ENCODE data around the gene FLOT2.
"Not testable (repeated sequence)": the region's sequence is repeated elsewhere in the genome, so short reads cannot be mapped to it uniquely, and the experiment has no call there.

The FLOT2 gene

DNA sequence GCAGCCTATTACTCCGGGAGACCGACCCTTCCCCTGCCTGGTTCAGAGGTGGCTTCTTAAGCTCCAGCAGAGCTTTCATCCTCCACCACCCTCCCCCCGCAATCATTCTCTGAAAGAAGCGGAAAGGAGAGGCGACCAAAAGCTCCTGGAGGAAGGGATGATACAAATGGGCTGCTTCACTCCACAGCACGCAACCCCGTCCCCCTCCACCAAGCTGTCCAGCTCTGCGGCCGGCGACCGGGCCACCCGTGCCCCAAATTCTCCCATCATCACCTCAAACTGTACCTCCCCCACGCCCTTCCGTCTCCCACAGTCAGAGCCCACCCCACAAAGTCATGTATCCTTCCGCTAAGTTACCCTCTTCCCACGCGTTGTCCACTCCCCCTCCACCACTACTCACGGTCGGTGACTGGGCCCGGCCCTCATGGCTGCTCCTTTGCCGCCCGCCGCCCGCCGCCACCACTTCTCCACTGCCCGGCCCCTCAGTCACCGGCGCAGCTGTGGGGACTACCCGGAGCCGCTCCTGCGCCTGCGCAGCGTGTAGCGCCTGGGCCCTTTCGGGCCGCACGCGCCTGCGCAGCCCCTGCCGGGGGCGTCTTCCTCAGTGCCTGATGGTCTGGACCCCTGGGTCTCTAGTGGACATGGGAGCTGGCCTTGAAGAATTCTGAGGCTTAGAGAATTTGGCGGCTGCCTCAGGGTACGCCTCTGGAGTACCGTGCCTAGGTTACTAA lies 55.1 kb downstream of the FLOT2 start, which contains the start of gene FAM222B:
Gene FAM222B (minus strand): TSS at position 509 of the 731 bp plus-strand sequence. CDS start 76,123 bp downstream, outside the sequence.
- DNase-seq, result peak; percentile 77

DNA sequence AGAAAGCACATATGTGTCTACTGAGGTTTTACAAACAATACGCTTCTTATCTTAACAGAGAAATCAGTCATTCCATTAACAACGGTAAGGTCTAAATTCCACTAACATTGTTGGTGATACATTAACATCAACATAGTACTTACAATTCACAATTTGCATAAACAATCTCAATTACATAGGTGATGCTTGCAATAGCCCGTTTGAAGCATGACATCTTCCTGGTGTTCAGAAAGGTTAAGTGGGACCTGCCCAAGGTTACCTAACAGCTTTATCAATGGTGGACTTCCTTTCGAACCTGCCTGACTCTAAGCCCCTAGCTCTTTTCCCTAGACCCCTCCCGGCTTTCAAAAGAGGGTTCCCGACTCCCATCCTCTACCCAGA lies 55.6 kb downstream of the FLOT2 start:
- no peak for DNase-seq

- DNase-seq, result no peak
Measured at GRCh38 chr17:28839221-28839620, 58.3 kb downstream of the FLOT2 start.

GRCh38 chr17:28836541-28836940 lies 61.0 kb downstream of the FLOT2 start:
- not testable (repeated sequence) for DNase-seq

GRCh38 chr17:28834420-28834819 lies 63.1 kb downstream of the FLOT2 start:
- DNase-seq, result no peak
